Measurements from ENCODE around the gene SSC4D. TPM values are rescaled to one million over a fixed set of nuclear protein-coding genes. Genes with fewer than 3 reads are reported as not detected.
"Not testable (repeated sequence)": the region's sequence is repeated elsewhere in the genome, so short reads cannot be mapped to it uniquely, and the experiment has no call there.

The SSC4D gene
- total and polyA plus RNA-seq, 9 donors, result 0.61 to 1.7 (median 0.91) TPM

DNA sequence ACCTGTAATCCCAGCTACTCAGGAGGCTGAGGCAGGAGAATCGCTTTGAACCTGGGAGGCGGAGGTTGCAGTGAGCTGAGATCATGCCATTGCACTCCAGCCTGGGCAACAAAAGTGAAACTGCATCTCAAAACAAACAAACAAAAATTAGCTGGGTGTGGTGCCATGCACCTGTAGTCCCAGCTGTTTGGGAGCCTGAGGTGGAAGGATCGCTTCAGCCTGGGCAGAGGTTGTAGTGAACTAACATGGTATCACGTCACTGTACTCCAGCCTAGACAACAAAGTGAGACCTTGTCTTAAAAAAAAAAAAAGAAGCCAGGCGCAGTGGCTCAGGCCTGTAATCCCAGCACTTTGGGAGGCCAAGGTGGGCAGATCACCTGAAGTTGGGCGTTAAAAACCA, 21.7 kb downstream of the SSC4D start:
- not testable (repeated sequence) for H3K4me3 ChIP-seq (ENCODE audit: low read length); H3K9me3 ChIP-seq (replicated peaks; ENCODE audit: control insufficient read depth, low read depth, low read length); DNase-seq; H3K27ac ChIP-seq (ENCODE audit: low read length); H3K36me3 ChIP-seq (ENCODE audit: control insufficient read depth, insufficient read depth, low read length); H3K27me3 ChIP-seq (ENCODE audit: control insufficient read depth, insufficient read depth, low read length)
- peaks cover 13% of the 10 kb centered on the region for H3K4me1 ChIP-seq (ENCODE audit: control insufficient read depth, insufficient read depth, low read length)
- 98% methylated on average over 6 of the region's 6 CpGs for WGBS (ENCODE audit: insufficient coverage)

- no peak overlapping the region for H3K4me3 ChIP-seq (ENCODE audit: low read length)
- no peaks in the 10 kb centered on the region for H3K27me3 ChIP-seq (ENCODE audit: control insufficient read depth, insufficient read depth, low read length)
- 74% methylated on average over 5 of the region's 11 CpGs for WGBS (ENCODE audit: insufficient coverage)
- H3K36me3 ChIP-seq (ENCODE audit: control insufficient read depth, insufficient read depth, low read length), result no peaks in the 10 kb centered on the region
- peaks cover 9% of the 10 kb centered on the region for H3K4me1 ChIP-seq (ENCODE audit: control insufficient read depth, insufficient read depth, low read length)
- H3K9me3 ChIP-seq (replicated peaks; ENCODE audit: control insufficient read depth, low read depth, low read length), result no peaks in the 10 kb centered on the region
- no peak overlapping the region for H3K27ac ChIP-seq (ENCODE audit: low read length)
- no peak for DNase-seq
Measured at GRCh38 chr7:76386691-76387260, 22.7 kb downstream of the SSC4D start.

- H3K4me3 ChIP-seq (ENCODE audit: low read length), result no peak overlapping the region
- H3K4me1 ChIP-seq (ENCODE audit: control insufficient read depth, insufficient read depth, low read length), result peaks cover 19% of the 10 kb centered on the region
- no peaks in the 10 kb centered on the region for H3K27me3 ChIP-seq (ENCODE audit: control insufficient read depth, insufficient read depth, low read length)
- DNase-seq, result no peak
- no peaks in the 10 kb centered on the region for H3K36me3 ChIP-seq (ENCODE audit: control insufficient read depth, insufficient read depth, low read length)
- WGBS (ENCODE audit: insufficient coverage), result 44% methylated on average over 8 of the region's 13 CpGs
- no peak overlapping the region for H3K27ac ChIP-seq (ENCODE audit: low read length)
- no peaks in the 10 kb centered on the region for H3K9me3 ChIP-seq (replicated peaks; ENCODE audit: control insufficient read depth, low read depth, low read length)
Measured at GRCh38 chr7:76383089-76383944, 26.2 kb downstream of the SSC4D start.

DNA sequence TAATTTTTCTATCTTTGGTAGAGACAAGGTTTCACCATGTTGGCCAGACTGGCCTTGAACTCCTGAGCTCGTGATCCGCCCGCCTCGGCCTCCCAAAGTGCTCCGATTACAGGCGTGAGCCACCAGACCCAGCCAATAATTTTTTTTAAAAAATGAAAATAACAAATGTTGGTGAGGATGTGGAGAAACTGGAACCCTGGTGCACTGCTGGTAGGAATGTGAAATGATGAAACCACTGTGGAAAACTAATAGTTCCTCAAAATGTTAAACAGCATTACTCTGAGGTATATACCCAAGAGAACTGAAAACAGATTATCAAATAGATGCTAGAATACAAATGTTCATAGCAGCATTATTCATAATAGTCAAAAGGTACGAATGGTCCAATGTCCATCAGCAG, 27.7 kb downstream of the SSC4D start:
- no peak for DNase-seq
- H3K9me3 ChIP-seq (replicated peaks; ENCODE audit: control insufficient read depth, low read depth, low read length), result no peaks in the 10 kb centered on the region
- no peaks in the 10 kb centered on the region for H3K36me3 ChIP-seq (ENCODE audit: control insufficient read depth, insufficient read depth, low read length)
- H3K27ac ChIP-seq (ENCODE audit: low read length), result no peak overlapping the region
- no peaks in the 10 kb centered on the region for H3K27me3 ChIP-seq (ENCODE audit: control insufficient read depth, insufficient read depth, low read length)
- H3K4me3 ChIP-seq (ENCODE audit: low read length), result no peak overlapping the region
- peaks cover 29% of the 10 kb centered on the region for H3K4me1 ChIP-seq (ENCODE audit: control insufficient read depth, insufficient read depth, low read length)
- no CpG with 5 or more reads among the region's 7 CpGs for WGBS (ENCODE audit: insufficient coverage)

- Histone ChIP-seq H3K36me3 (ENCODE audit: control insufficient read depth, insufficient read depth, low read length) (no peaks in the 10 kb centered on the region), H3K4me3 (ENCODE audit: low read length) (no peak overlapping the region), H3K27me3 (ENCODE audit: control insufficient read depth, insufficient read depth, low read length) (no peaks in the 10 kb centered on the region), H3K9me3 (replicated peaks; ENCODE audit: control insufficient read depth, low read depth, low read length) (no peaks in the 10 kb centered on the region), H3K4me1 (ENCODE audit: control insufficient read depth, insufficient read depth, low read length) (peaks cover 29% of the 10 kb centered on the region), H3K27ac (ENCODE audit: low read length) (peak overlapping the region; percentile 94)
- 62% methylated on average over 2 of the region's 7 CpGs for WGBS (ENCODE audit: insufficient coverage)
- no peak for DNase-seq
Measured at GRCh38 chr7:76380623-76380966, 28.9 kb downstream of the SSC4D start.

DNA sequence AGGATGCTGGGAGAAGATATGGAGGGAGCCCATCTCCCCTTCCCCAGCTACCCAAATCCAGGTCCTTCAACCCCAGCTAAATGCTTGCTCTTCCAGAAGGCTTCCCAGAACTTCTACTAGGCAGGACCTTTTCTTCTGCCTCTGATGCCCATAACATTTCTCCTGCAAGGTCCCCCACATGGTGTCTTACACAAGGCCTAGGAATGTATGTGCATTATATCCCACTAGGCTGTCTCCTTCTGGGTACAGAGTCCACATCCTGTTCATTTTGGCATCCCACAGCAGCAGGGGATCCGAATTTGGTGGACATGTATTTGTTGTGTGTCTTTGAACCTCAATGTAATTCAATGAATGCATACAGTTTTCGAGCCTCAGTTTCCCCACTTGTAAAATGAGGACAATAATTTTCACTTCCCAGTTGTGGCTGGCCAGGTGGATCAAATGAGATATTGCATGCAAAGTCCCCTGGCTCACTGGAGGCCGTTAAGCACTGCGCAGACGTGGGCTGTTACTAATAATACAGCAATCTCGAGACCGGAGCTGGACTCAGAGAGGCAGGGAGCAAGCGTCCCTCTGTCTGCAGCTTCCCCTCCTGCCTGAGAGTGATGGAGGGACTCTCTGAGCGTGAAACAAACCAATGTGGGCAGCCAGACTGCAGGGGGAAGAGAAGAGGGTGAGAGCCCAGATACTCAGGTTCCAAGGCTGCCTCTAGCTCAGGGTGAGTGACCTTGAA, 32.1 kb downstream of the SSC4D start:
- H3K27me3 ChIP-seq (ENCODE audit: control insufficient read depth, insufficient read depth, low read length), result no peaks in the 10 kb centered on the region
- peaks cover 32% of the 10 kb centered on the region for H3K4me1 ChIP-seq (ENCODE audit: control insufficient read depth, insufficient read depth, low read length)
- peak overlapping the region; percentile 1 for H3K27ac ChIP-seq (ENCODE audit: low read length)
- H3K9me3 ChIP-seq (replicated peaks; ENCODE audit: control insufficient read depth, low read depth, low read length), result no peaks in the 10 kb centered on the region
- DNase-seq, result peak; percentile 61
- H3K4me3 ChIP-seq (ENCODE audit: low read length), result no peak overlapping the region
- no peaks in the 10 kb centered on the region for H3K36me3 ChIP-seq (ENCODE audit: control insufficient read depth, insufficient read depth, low read length)
- 28% methylated on average over 5 of the region's 9 CpGs for WGBS (ENCODE audit: insufficient coverage)

DNA sequence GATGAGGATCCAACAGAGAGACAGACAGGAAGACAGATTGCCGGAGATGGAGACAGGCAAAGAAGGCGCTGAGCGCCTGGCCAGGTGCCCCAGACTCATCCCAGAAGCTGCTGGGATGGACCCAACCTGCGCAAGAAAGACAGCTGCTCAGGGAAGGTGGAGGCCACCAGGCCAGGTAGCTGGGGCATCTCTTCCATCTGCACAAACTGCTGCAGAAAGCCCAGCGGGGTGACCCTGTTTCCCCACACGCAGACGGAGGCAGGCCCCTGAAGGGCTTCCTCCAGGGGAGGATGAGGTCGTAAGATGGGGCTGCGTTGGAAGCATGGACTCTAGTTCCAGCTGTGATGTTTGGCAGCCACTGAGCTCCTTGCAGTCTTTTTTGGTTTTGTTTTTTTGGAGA, 34.2 kb downstream of the SSC4D start:
- Histone ChIP-seq H3K27ac (ENCODE audit: low read length) (no peak overlapping the region), H3K27me3 (ENCODE audit: control insufficient read depth, insufficient read depth, low read length) (no peaks in the 10 kb centered on the region), H3K4me1 (ENCODE audit: control insufficient read depth, insufficient read depth, low read length) (peaks cover 25% of the 10 kb centered on the region), H3K36me3 (ENCODE audit: control insufficient read depth, insufficient read depth, low read length) (no peaks in the 10 kb centered on the region), H3K4me3 (ENCODE audit: low read length) (no peak overlapping the region), H3K9me3 (replicated peaks; ENCODE audit: control insufficient read depth, low read depth, low read length) (no peaks in the 10 kb centered on the region)
- 58% methylated on average over 5 of the region's 9 CpGs for WGBS (ENCODE audit: insufficient coverage)
- no peak for DNase-seq

DNA sequence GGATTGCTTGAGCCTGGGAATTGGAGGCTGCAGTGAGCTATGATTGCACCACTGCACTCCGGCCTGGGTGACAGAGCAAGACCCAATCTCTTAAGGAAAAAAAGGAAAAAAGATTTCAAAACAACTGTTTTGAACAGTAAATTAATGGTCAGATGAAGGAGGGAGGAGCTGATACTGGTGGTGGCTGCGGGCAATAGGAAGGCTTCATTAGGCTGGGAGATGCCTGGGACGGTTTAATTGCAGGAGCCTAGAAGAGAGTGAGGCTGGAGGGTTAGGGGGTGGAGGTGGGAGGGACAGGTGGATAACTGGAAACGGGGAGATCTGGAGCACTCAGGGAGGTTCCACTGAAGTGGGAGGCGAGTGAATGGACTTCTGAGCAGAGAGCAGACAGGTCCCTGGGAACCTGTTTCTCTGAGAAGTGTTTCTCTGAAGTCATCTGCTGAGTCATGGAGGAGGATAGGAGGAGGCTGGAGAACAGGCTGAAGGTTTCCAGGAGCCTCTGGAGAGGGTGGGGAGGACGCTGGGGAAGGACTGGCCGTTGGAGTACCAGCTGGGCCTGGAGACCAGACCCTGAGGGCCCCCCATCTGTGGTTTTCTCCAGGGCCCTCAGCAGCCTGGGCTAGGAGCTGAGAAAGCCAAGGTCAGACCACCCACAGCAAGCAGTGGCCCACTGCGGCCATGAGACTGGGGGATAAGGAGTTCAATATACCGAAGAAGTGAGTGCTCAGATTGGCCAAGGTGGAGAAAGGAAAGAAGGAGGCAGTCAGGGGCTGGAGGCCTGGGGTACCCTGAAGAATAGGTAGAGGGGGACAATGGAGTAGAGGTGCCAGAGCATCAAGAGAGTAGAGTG, 36.3 kb downstream of the SSC4D start:
- 59% methylated on average over 9 of the region's 9 CpGs for WGBS (ENCODE audit: insufficient coverage)
- Histone ChIP-seq H3K4me1 (ENCODE audit: control insufficient read depth, insufficient read depth, low read length) (peaks cover 13% of the 10 kb centered on the region), H3K27ac (ENCODE audit: low read length) (no peak overlapping the region), H3K4me3 (ENCODE audit: low read length) (no peak overlapping the region), H3K27me3 (ENCODE audit: control insufficient read depth, insufficient read depth, low read length) (no peaks in the 10 kb centered on the region), H3K36me3 (ENCODE audit: control insufficient read depth, insufficient read depth, low read length) (no peaks in the 10 kb centered on the region), H3K9me3 (replicated peaks; ENCODE audit: control insufficient read depth, low read depth, low read length) (no peaks in the 10 kb centered on the region)
- DNase-seq, result no peak

- Histone ChIP-seq H3K36me3 (ENCODE audit: control insufficient read depth, insufficient read depth, low read length) (no peaks in the 10 kb centered on the region), H3K4me1 (ENCODE audit: control insufficient read depth, insufficient read depth, low read length) (peaks cover 3% of the 10 kb centered on the region), H3K27ac (ENCODE audit: low read length) (no peak overlapping the region), H3K27me3 (ENCODE audit: control insufficient read depth, insufficient read depth, low read length) (no peaks in the 10 kb centered on the region), H3K9me3 (replicated peaks; ENCODE audit: control insufficient read depth, low read depth, low read length) (no peaks in the 10 kb centered on the region), H3K4me3 (ENCODE audit: low read length) (no peak overlapping the region)
- whole genome bisulfite sequencing (ENCODE audit: insufficient coverage), result 82% methylated on average over 3 of the region's 3 CpGs
- DNase-seq, result no peak
Measured at GRCh38 chr7:76371396-76371795, 38.1 kb downstream of the SSC4D start.

DNA sequence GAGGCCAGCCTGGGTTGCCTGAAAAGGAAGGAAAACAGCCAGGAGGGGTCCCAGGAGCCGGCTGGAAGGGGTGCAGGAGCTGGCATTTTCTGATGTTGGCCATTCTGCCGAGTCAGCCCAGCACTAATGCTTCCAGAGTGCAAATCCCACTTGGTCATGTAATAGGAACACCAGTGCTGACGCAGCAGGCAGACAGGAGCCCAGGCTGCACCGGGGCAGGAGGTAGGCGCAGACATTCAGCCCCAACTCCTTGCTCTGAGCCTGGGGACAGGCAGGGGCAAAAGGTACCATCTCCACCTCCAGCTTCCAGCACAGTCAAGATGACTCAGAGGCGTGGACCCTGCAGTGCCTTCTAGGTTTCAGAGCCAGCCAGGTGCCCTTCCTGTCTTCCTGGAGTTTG, 40.5 kb downstream of the SSC4D start:
- no peaks in the 10 kb centered on the region for H3K9me3 ChIP-seq (replicated peaks; ENCODE audit: control insufficient read depth, low read depth, low read length)
- no peak for DNase-seq
- no peaks in the 10 kb centered on the region for H3K36me3 ChIP-seq (ENCODE audit: control insufficient read depth, insufficient read depth, low read length)
- no peaks in the 10 kb centered on the region for H3K27me3 ChIP-seq (ENCODE audit: control insufficient read depth, insufficient read depth, low read length)
- WGBS (ENCODE audit: insufficient coverage), result 59% methylated on average over 6 of the region's 6 CpGs
- no peak overlapping the region for H3K4me3 ChIP-seq (ENCODE audit: low read length)
- no peak overlapping the region for H3K27ac ChIP-seq (ENCODE audit: low read length)
- H3K4me1 ChIP-seq (ENCODE audit: control insufficient read depth, insufficient read depth, low read length), result peaks cover 22% of the 10 kb centered on the region

Data from muscle of leg (tissue), 11 donors.